Endothelial cell of umbilical vein (primary cell): ENCODE measurements around the gene SIN3B. TPM values are rescaled to one million over a fixed set of nuclear protein-coding genes. Genes with fewer than 3 reads are reported as not detected.

Experiments
- BruUV-seq: library from RNA; stranded (reverse); fragments of 400-500 nt; replicated peaks from 2 replicates; lab custom pipeline; 2021; lab: Mats Ljungman, UMichigan
- CTCF ChIA-PET: fragments of 300-600, 350-600 bp; sonication (Branson Sonifier 250); formaldehyde crosslinking; loops from one replicate; lab custom pipeline; 2021; ENCODE audit warnings: antibody characterized with exemption, inconsistent platforms; lab: Charles Lee
- POLR2A ChIA-PET: fragments of 300-600, 350-600 bp; sonication (Branson Sonifier 250); formaldehyde crosslinking; loops from one replicate; lab custom pipeline; 2021; ENCODE audit warnings: antibody characterized with exemption, inconsistent platforms; lab: Charles Lee
- DNase-seq: peaks from one replicate; pipeline ENCODE4 v3.0.0-alpha.2; 2011; ENCODE audit warnings: low read depth, low spot score
- FAIRE-seq: peaks from 2 replicates; lab custom pipeline; 2011; peaks lifted over from hg19 to GRCh38; lab: Jason Lieb, UNC
- H2AFZ ChIP-seq: 2 replicates; pipeline ENCODE4 v1.6.0; 2012; ENCODE audit warnings: low read depth, low read length, control low read depth, inconsistent platforms
- H3K27ac ChIP-seq: 2 replicates; pipeline ENCODE4 v1.5.1; 2011; ENCODE audit warnings: low read depth, mild to moderate bottlenecking, control low read depth, low read length, moderate library complexity; ENCODE audit not compliant: insufficient read depth
- H3K27me3 ChIP-seq, 2 experiments: 2 replicates each; pipeline versions ENCODE4 v1.6.0 to v1.6.1; 2011; ENCODE audit warnings: low read length in 2 of 2, mixed read lengths in 1 of 2; ENCODE audit not compliant: control insufficient read depth in 2 of 2, insufficient read depth in 2 of 2
- H3K36me3 ChIP-seq, 2 experiments: 2 replicates in 1 of 2; 3 replicates in 1 of 2; pipeline ENCODE4 v1.5.1; 2011; ENCODE audit warnings: low read length in 2 of 2, mild to moderate bottlenecking in 1 of 2, moderate library complexity in 1 of 2; ENCODE audit not compliant: control insufficient read depth in 2 of 2, insufficient read depth in 2 of 2; ENCODE audit errors: extremely low read depth in 1 of 2
- H3K4me1 ChIP-seq: 3 replicates; pipeline ENCODE4 v1.5.1; 2011; ENCODE audit warnings: mild to moderate bottlenecking, low read length; ENCODE audit not compliant: control insufficient read depth, insufficient read depth; ENCODE audit errors: extremely low read depth
- H3K4me2 ChIP-seq: 2 replicates; pipeline ENCODE4 v1.6.1; 2011; ENCODE audit warnings: low read length, control low read depth, mixed read lengths; ENCODE audit not compliant: insufficient read depth
- H3K4me3 ChIP-seq, 3 experiments: fragments of 200-600 bp in 1 of 3; sonication (generic), shearing (Covaris generic) in 1 of 3; replicated peaks in 1 of 3; 2 replicates each; pipeline ENCODE4 v1.5.1; 2011 to 2016; ENCODE audit warnings: control low read depth in 3 of 3, low read length in 3 of 3, mild to moderate bottlenecking in 2 of 3, inconsistent platforms in 1 of 3, low read depth in 1 of 3, moderate library complexity in 1 of 3; ENCODE audit not compliant: insufficient read depth in 1 of 3
- H3K79me2 ChIP-seq: 2 replicates; pipeline ENCODE4 v1.6.0; 2012; ENCODE audit warnings: low read length, inconsistent platforms; ENCODE audit not compliant: control insufficient read depth, insufficient read depth
- H3K9ac ChIP-seq: replicated peaks from 2 replicates; pipeline ENCODE3; 2011; ENCODE audit warnings: low read length, control low read depth; ENCODE audit not compliant: insufficient read depth; ENCODE audit errors: extremely low read depth
- H3K9me1 ChIP-seq: replicated peaks from 3 replicates; pipeline ENCODE4 v1.6.0; 2011; ENCODE audit warnings: mild to moderate bottlenecking, low read length; ENCODE audit not compliant: control insufficient read depth, insufficient read depth; ENCODE audit errors: extremely low read depth
- H3K9me3 ChIP-seq: replicated peaks from 2 replicates; pipeline ENCODE4 v1.5.1; 2012; ENCODE audit warnings: low read length, inconsistent platforms; ENCODE audit not compliant: control insufficient read depth, insufficient read depth
- H4K20me1 ChIP-seq: replicated peaks from 2 replicates; pipeline ENCODE3; 2011; ENCODE audit warnings: mild to moderate bottlenecking, low read length; ENCODE audit not compliant: control insufficient read depth, insufficient read depth; ENCODE audit errors: extremely low read depth
- EZH2 ChIP-seq: IDR thresholded peaks from 2 replicates; pipeline ENCODE4 v1.6.1; 2012; ENCODE audit warnings: borderline replicate concordance, low read depth, mild to moderate bottlenecking, moderate library complexity, low read length, inconsistent platforms; ENCODE audit not compliant: severe bottlenecking
- FOS ChIP-seq: IDR thresholded peaks from 2 replicates; pipeline ENCODE4 v1.6.1; 2011; ENCODE audit warnings: mild to moderate bottlenecking, low read length, moderate library complexity, borderline replicate concordance; ENCODE audit not compliant: insufficient read depth
- GATA2 ChIP-seq: IDR thresholded peaks from 2 replicates; pipeline ENCODE4 v1.7.0; 2011; ENCODE audit warnings: low read depth, mild to moderate bottlenecking, moderate library complexity, mixed read lengths, low read length; ENCODE audit not compliant: insufficient read length, insufficient read depth
- JUN ChIP-seq: IDR thresholded peaks from 2 replicates; pipeline ENCODE4 v1.6.1; 2011; ENCODE audit warnings: borderline replicate concordance, low read depth; ENCODE audit not compliant: insufficient read length, insufficient read depth
- MYC ChIP-seq: IDR thresholded peaks from one replicate; pipeline ENCODE4 v1.6.1; 2011; ENCODE audit warnings: mild to moderate bottlenecking, low read depth, low read length
- POLR2A ChIP-seq: IDR thresholded peaks from 2 replicates; pipeline ENCODE4 v1.6.1; 2012; ENCODE audit warnings: low read depth, mild to moderate bottlenecking, control low read depth, low read length
- POLR2AphosphoS5 ChIP-seq: IDR thresholded peaks from 2 replicates; pipeline ENCODE4 v1.6.1; 2012; ENCODE audit warnings: low read depth, mild to moderate bottlenecking, control low read depth, low read length, moderate library complexity; ENCODE audit not compliant: insufficient read depth
- dilution Hi-C: fragments of 300-500 bp; cut with MboI; formaldehyde crosslinking; loops from one replicate; pipeline ENCODE4 v1.15.0; 2019; ENCODE audit warnings: low sequenced_read_pairs; ENCODE audit not compliant: extremely low pct_ligation_motif_present
- intact Hi-C: fragments of 100-400 bp; cut with micrococcal nuclease; formaldehyde crosslinking; loops from one replicate; pipeline ENCODE4 v1.10.0; 2022
- polyA plus RNA-seq, 4 experiments: library from polyadenylated mRNA; depleted of rRNA in 3 of 4; stranded (reverse) in 3 of 4; unstranded in 1 of 4; fragments of >200 nt; gene quantifications; 2 replicates each; pipeline versions ENCODE4 v1.2.1 to v1.2.3, GENCODE V29; 2011 to 2012; ENCODE audit warnings: missing spikeins in 1 of 4
- total RNA-seq: library from RNA; stranded (reverse); gene quantifications from 2 replicates; pipeline ENCODE4 v1.2.3, GENCODE V29; 2021
- TF ChIP-seq, protein P1 (sequence below): IDR thresholded peaks from 2 replicates; pipeline ENCODE4 v1.6.1; 2011; ENCODE audit not compliant: insufficient read depth, insufficient read length
- TF ChIP-seq, protein P2 (sequence below), 2 donors: IDR thresholded peaks; 1 replicate in 1 of 2; 2 replicates in 1 of 2; pipeline ENCODE4 v1.5.1; 2011; ENCODE audit warnings: low read length in 2 of 2, mild to moderate bottlenecking in 2 of 2, moderate library complexity in 2 of 2, control low read depth in 1 of 2, inconsistent platforms in 1 of 2, low read depth in 1 of 2; ENCODE audit not compliant: insufficient read depth in 1 of 2; ENCODE audit errors: extremely low read depth in 1 of 2

Gene SIN3B
- total and polyA plus RNA-seq, 2 donors (not counting 3 experiments of a cell fraction or from before 2014, with no cell fraction given) = 46.2 to 75.0 TPM

DNA sequence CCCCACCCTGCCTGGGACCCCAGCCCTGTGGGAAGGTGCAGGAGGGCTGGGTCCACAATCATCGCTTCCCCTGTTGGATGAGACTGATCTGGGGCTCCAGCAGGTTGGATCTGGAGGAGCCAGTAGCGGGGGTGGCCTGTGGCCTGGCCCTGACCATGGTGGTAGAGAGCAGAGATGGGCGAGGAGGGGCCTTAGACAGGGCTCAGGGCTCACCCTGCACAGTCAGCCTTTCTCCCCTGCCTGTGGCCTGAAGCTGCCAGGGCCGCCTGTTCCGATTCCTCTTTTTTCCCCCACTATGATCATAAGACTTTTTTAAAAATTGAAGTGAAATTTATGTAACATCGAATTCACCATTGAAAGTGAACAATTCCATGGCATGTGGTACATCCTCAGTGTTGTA lies 18.2 kb downstream of the SIN3B start:
- ChIA-PET CTCF (no interaction called here), POLR2A (no interaction called here)
- Histone ChIP-seq H3K27ac (no peak overlapping the region), H3K4me2 (no peak overlapping the region), H2AFZ (no peak overlapping the region), H3K9ac (no peak overlapping the region), H3K36me3 (peaks cover 22 to 66% of the 10 kb centered on the region in 2 experiments), H3K4me1 (peaks cover 9% of the 10 kb centered on the region), H3K9me1 (no peaks in the 10 kb centered on the region), H3K9me3 (no peaks in the 10 kb centered on the region), H3K27me3 (no peaks in the 10 kb centered on the region), H3K79me2 (peaks cover 9% of the 10 kb centered on the region), H4K20me1 (no peaks in the 10 kb centered on the region), H3K4me3 (no peak overlapping the region)
- dilution Hi-C loops (no loop called here), intact Hi-C loops (no loop called here)
- DNase-seq (no peak), FAIRE-seq (no peak)
- BruUV-seq = no TSS peak
- TF ChIP-seq JUN (no peak), POLR2AphosphoS5 (no peak), FOS (no peak), POLR2A (no peak)
- TF ChIP-seq, protein P1, sequence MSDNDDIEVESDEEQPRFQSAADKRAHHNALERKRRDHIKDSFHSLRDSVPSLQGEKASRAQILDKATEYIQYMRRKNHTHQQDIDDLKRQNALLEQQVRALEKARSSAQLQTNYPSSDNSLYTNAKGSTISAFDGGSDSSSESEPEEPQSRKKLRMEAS = no peak

DNA sequence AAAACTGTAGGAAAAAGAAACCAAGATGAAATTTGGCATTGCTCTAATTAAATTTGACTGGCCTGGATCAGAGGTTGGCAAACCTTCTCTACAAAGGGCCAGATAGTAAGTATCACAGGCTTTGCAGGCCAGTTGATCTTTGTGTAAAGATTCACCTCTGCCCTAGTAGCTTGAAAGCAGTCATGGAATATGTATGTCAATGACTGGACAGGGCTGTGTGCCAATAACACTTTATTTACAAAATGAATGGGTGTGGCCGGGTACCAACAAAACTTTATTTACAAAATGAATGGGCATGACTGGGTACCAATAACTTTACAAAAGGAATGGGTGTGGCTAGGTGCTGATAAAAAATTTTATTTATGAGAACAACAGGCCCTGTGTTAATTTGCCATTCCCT lies 20.0 kb downstream of the SIN3B start:
- no peak for FAIRE-seq

More for the DNA sequence above, 20.0 kb downstream of the SIN3B start:
- Histone ChIP-seq H3K4me2 (no peak overlapping the region), H3K36me3 (peaks cover 21 to 66% of the 10 kb centered on the region in 2 experiments), H3K27ac (no peak overlapping the region), H3K9me3 (no peaks in the 10 kb centered on the region), H3K79me2 (peaks cover 5% of the 10 kb centered on the region), H3K4me3 (no peak overlapping the region), H2AFZ (no peak overlapping the region), H3K4me1 (peaks cover 9% of the 10 kb centered on the region), H4K20me1 (no peaks in the 10 kb centered on the region), H3K27me3 (no peaks in the 10 kb centered on the region), H3K9me1 (no peaks in the 10 kb centered on the region), H3K9ac (no peak overlapping the region)
- CTCF ChIA-PET = interaction anchor here (0.7 kb wide), 2 partner anchors 70 to 79 kb away, joined by 3 read pairs; no protein-coding TSS in a partner anchor
- POLR2A ChIA-PET = interaction anchor here (0.7 kb wide), 1 partner anchor 38 kb away, joined by 5 read pairs; no protein-coding TSS in a partner anchor
- no TSS peak for BruUV-seq
- no peak for DNase-seq
- intact Hi-C loops = no loop called here
- dilution Hi-C loops = no loop called here
- TF ChIP-seq GATA2 (no peak), MYC (no peak), FOS (no peak), POLR2A (no peak), POLR2AphosphoS5 (no peak), EZH2 (no peak), JUN (no peak)
- TF ChIP-seq, protein P2, sequence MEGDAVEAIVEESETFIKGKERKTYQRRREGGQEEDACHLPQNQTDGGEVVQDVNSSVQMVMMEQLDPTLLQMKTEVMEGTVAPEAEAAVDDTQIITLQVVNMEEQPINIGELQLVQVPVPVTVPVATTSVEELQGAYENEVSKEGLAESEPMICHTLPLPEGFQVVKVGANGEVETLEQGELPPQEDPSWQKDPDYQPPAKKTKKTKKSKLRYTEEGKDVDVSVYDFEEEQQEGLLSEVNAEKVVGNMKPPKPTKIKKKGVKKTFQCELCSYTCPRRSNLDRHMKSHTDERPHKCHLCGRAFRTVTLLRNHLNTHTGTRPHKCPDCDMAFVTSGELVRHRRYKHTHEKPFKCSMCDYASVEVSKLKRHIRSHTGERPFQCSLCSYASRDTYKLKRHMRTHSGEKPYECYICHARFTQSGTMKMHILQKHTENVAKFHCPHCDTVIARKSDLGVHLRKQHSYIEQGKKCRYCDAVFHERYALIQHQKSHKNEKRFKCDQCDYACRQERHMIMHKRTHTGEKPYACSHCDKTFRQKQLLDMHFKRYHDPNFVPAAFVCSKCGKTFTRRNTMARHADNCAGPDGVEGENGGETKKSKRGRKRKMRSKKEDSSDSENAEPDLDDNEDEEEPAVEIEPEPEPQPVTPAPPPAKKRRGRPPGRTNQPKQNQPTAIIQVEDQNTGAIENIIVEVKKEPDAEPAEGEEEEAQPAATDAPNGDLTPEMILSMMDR (IDR thresholded peaks at IDR 0.05; ENCODE audit: extremely low read depth in 1 of 2, insufficient read depth in 1 of 2, low read depth in 1 of 2, low read length in 2 of 2) = no peak
- TF ChIP-seq, protein P1 = no peak
